Activated T-helper 2 cell treated with anti-CD3 and anti-CD28 coated beads, Interferon-gamma antibody, Interleukin-2, Interleukin-4, amounts not matched to agents 10 μg/mL and 5 μg/mL and 100 μg/mL, durations not matched to agents 14 hours and 24 hours and 36 hours (primary cell): ENCODE results near the gene DBN1. TPM values are rescaled to one million over a fixed set of nuclear protein-coding genes. Genes with fewer than 3 reads are reported as not detected.

Experiments
- DNase-seq: peaks from one replicate; pipeline ENCODE4 v3.0.0; 2021; ENCODE audit warnings: low spot score
- H3K27ac Mint-ChIP-seq: one replicate; pipeline ENCODE4 v1.8.0; 2021; ENCODE audit warnings: mixed read lengths
- H3K27me3 Mint-ChIP-seq: one replicate; pipeline ENCODE4 v1.8.0; 2021; ENCODE audit warnings: low read depth, mixed read lengths
- H3K36me3 Mint-ChIP-seq: one replicate; pipeline ENCODE4 v1.8.0; 2021; ENCODE audit warnings: low read depth, mixed read lengths
- H3K4me1 Mint-ChIP-seq: one replicate; pipeline ENCODE4 v1.8.0; 2021; ENCODE audit warnings: low read depth, mixed read lengths
- H3K4me3 Mint-ChIP-seq: one replicate; pipeline ENCODE4 v1.8.0; 2021; ENCODE audit warnings: low read depth, mild to moderate bottlenecking, moderate library complexity, mixed read lengths
- H3K9me3 Mint-ChIP-seq: one replicate; pipeline ENCODE4 v1.8.0; 2021; ENCODE audit warnings: mixed read lengths
- intact Hi-C: fragments of 100-400 bp; cut with micrococcal nuclease; formaldehyde crosslinking; loops from one replicate; pipeline ENCODE4 v1.15.1; 2023
- total RNA-seq: library from RNA; stranded (reverse); gene quantifications from 2 replicates; pipeline ENCODE4 v1.2.3, GENCODE V29; 2022

DBN1 gene
- total RNA-seq, 1 donor from 2014 or later, result 32.9 TPM

GRCh38 chr5:177510567-177511053 is 37.2 kb upstream of the DBN1 start:
- H3K4me1 Mint-ChIP-seq, result peaks cover 8% of the 10 kb centered on the region
- intact Hi-C loops, result no loop called here
- H3K4me3 Mint-ChIP-seq, result no peak overlapping the region
- DNase-seq, result no peak
- H3K27me3 Mint-ChIP-seq, result no peaks in the 10 kb centered on the region
- peaks cover 51% of the 10 kb centered on the region for H3K36me3 Mint-ChIP-seq
- no peak overlapping the region for H3K27ac Mint-ChIP-seq
- no peaks in the 10 kb centered on the region for H3K9me3 Mint-ChIP-seq

- intact Hi-C loops, result no loop called here
- H3K4me3 Mint-ChIP-seq, result no peak overlapping the region
Observed at GRCh38 chr5:177509991-177510566, 36.6 kb upstream of the DBN1 start.

GRCh38 chr5:177509381-177509951 is 36.0 kb upstream of the DBN1 start, which contains the start of gene DOK3:
Gene DOK3 (minus strand): TSS chr5:177509826. CDS start chr5:177509540, 286 bp downstream.
- Mint-ChIP-seq H3K36me3 (peaks cover 40% of the 10 kb centered on the region), H3K4me3 (no peak within 1 kb of the TSS), H3K9me3 (no peaks in the 10 kb centered on the region), H3K27me3 (no peaks in the 10 kb centered on the region), H3K27ac (no peak within 1 kb of the TSS), H3K4me1 (no peaks in the 10 kb centered on the region)
- intact Hi-C loops, result no loop called here
- DNase-seq, result no peak

More at GRCh38 chr5:177509991-177510566, 36.6 kb upstream of the DBN1 start:
- peaks cover 2% of the 10 kb centered on the region for H3K4me1 Mint-ChIP-seq
- no peak overlapping the region for H3K27ac Mint-ChIP-seq
- H3K9me3 Mint-ChIP-seq, result no peaks in the 10 kb centered on the region
- H3K36me3 Mint-ChIP-seq, result peaks cover 46% of the 10 kb centered on the region
- DNase-seq, result no peak
- H3K27me3 Mint-ChIP-seq, result no peaks in the 10 kb centered on the region

- Mint-ChIP-seq H3K27ac (no peak overlapping the region), H3K4me3 (no peak overlapping the region), H3K4me1 (no peaks in the 10 kb centered on the region), H3K27me3 (no peaks in the 10 kb centered on the region), H3K36me3 (peaks cover 34% of the 10 kb centered on the region), H3K9me3 (no peaks in the 10 kb centered on the region)
- DNase-seq, result no peak
- intact Hi-C loops, result no loop called here
Observed at GRCh38 chr5:177508837-177509236, 35.4 kb upstream of the DBN1 start.

- Mint-ChIP-seq H3K9me3 (no peaks in the 10 kb centered on the region), H3K27me3 (no peaks in the 10 kb centered on the region), H3K36me3 (peaks cover 28% of the 10 kb centered on the region), H3K4me3 (no peak overlapping the region), H3K4me1 (no peaks in the 10 kb centered on the region), H3K27ac (no peak overlapping the region)
- no peak for DNase-seq
- intact Hi-C loops, result no loop called here
Observed at GRCh38 chr5:177508221-177508611, 34.8 kb upstream of the DBN1 start.

GRCh38 chr5:177507596-177508220 is 34.3 kb upstream of the DBN1 start:
- DNase-seq, result no peak
- Mint-ChIP-seq H3K9me3 (no peaks in the 10 kb centered on the region), H3K4me1 (no peaks in the 10 kb centered on the region), H3K27ac (no peak overlapping the region), H3K27me3 (no peaks in the 10 kb centered on the region), H3K4me3 (no peak overlapping the region), H3K36me3 (peaks cover 23% of the 10 kb centered on the region)
- intact Hi-C loops, result no loop called here

GRCh38 chr5:177507165-177507564 is 33.7 kb upstream of the DBN1 start:
- Mint-ChIP-seq H3K4me1 (no peaks in the 10 kb centered on the region), H3K27me3 (no peaks in the 10 kb centered on the region), H3K4me3 (no peak overlapping the region), H3K27ac (no peak overlapping the region), H3K36me3 (peaks cover 18% of the 10 kb centered on the region), H3K9me3 (no peaks in the 10 kb centered on the region)
- no peak for DNase-seq
- intact Hi-C loops, result no loop called here

- Mint-ChIP-seq H3K36me3 (no peaks in the 10 kb centered on the region), H3K4me3 (no peak overlapping the region), H3K9me3 (no peaks in the 10 kb centered on the region), H3K4me1 (no peaks in the 10 kb centered on the region), H3K27ac (no peak overlapping the region), H3K27me3 (peaks cover under 1% of the 10 kb centered on the region)
- DNase-seq, result no peak
- intact Hi-C loops, result no loop called here
Observed at GRCh38 chr5:177505075-177505474, 31.6 kb upstream of the DBN1 start.

GRCh38 chr5:177504086-177505056 is 30.9 kb upstream of the DBN1 start:
- Mint-ChIP-seq H3K27ac (no peak overlapping the region), H3K4me1 (peaks cover 3% of the 10 kb centered on the region), H3K27me3 (peaks cover 7% of the 10 kb centered on the region), H3K4me3 (no peak overlapping the region), H3K9me3 (no peaks in the 10 kb centered on the region), H3K36me3 (no peaks in the 10 kb centered on the region)
- intact Hi-C loops, result no loop called here
- DNase-seq, result no peak

- DNase-seq, result no peak
- no peak overlapping the region for H3K27ac Mint-ChIP-seq
- intact Hi-C loops, result no loop called here
- peaks cover 11% of the 10 kb centered on the region for H3K27me3 Mint-ChIP-seq
- no peak overlapping the region for H3K4me3 Mint-ChIP-seq
- H3K36me3 Mint-ChIP-seq, result no peaks in the 10 kb centered on the region
- peaks cover 3% of the 10 kb centered on the region for H3K4me1 Mint-ChIP-seq
- no peaks in the 10 kb centered on the region for H3K9me3 Mint-ChIP-seq
Observed at GRCh38 chr5:177503351-177504085, 30.1 kb upstream of the DBN1 start.

GRCh38 chr5:177502886-177503285 is 29.5 kb upstream of the DBN1 start:
- H3K9me3 Mint-ChIP-seq, result no peaks in the 10 kb centered on the region
- no peak overlapping the region for H3K4me3 Mint-ChIP-seq
- DNase-seq, result no peak
- H3K36me3 Mint-ChIP-seq, result no peaks in the 10 kb centered on the region
- no peak overlapping the region for H3K27ac Mint-ChIP-seq
- H3K4me1 Mint-ChIP-seq, result peaks cover 6% of the 10 kb centered on the region
- intact Hi-C loops, result no loop called here
- peaks cover 15% of the 10 kb centered on the region for H3K27me3 Mint-ChIP-seq
